SW480 (cell line): ENCODE measurements around the gene MAP3K8.
A peak's percentile ranks its signal among the peaks of the same experiment; 100 is the strongest.
"Not testable (repeated sequence)": the region's sequence is repeated elsewhere in the genome, so short reads cannot be mapped to it uniquely, and the experiment has no call there.

Source experiments
- DNase-seq: peaks from one replicate; pipeline ENCODE4 v3.0.0-alpha.2; 2016; ENCODE audit warnings: low spot score

The MAP3K8 gene

GRCh38 chr10:30447125-30447799 lies 13.3 kb downstream of the MAP3K8 start:
- no peak for DNase-seq

GRCh38 chr10:30448092-30448491 lies 14.1 kb downstream of the MAP3K8 start:
- DNase-seq: no peak

GRCh38 chr10:30453764-30454527 lies 20.0 kb downstream of the MAP3K8 start:
- DNase-seq: no peak

- no peak for DNase-seq
Measured at GRCh38 chr10:30454744-30455510, 20.9 kb downstream of the MAP3K8 start.

- no peak for DNase-seq
Measured at GRCh38 chr10:30455816-30456215, 21.8 kb downstream of the MAP3K8 start.

GRCh38 chr10:30456266-30456665 lies 22.3 kb downstream of the MAP3K8 start:
- DNase-seq: no peak

GRCh38 chr10:30459283-30459682 lies 25.3 kb downstream of the MAP3K8 start:
- no peak for DNase-seq

GRCh38 chr10:30460121-30460520 lies 26.1 kb downstream of the MAP3K8 start:
- DNase-seq: no peak

GRCh38 chr10:30462513-30462912 lies 28.5 kb downstream of the MAP3K8 start:
- DNase-seq: no peak

- peak; percentile 29 for DNase-seq
Measured at GRCh38 chr10:30463944-30464451, 30.0 kb downstream of the MAP3K8 start.

GRCh38 chr10:30464675-30465074 lies 30.7 kb downstream of the MAP3K8 start:
- no peak for DNase-seq

GRCh38 chr10:30466445-30466844 lies 32.5 kb downstream of the MAP3K8 start:
- no peak for DNase-seq

GRCh38 chr10:30467651-30468338 lies 33.8 kb downstream of the MAP3K8 start:
- DNase-seq: no peak

- no peak for DNase-seq
Measured at GRCh38 chr10:30472414-30473155, 38.6 kb downstream of the MAP3K8 start.

GRCh38 chr10:30475515-30475914 lies 41.5 kb downstream of the MAP3K8 start:
- DNase-seq: not testable (repeated sequence)

- no peak for DNase-seq
Measured at GRCh38 chr10:30476511-30477155, 42.6 kb downstream of the MAP3K8 start.

- not testable (repeated sequence) for DNase-seq
Measured at GRCh38 chr10:30479513-30479912, 45.5 kb downstream of the MAP3K8 start.

- no peak for DNase-seq
Measured at GRCh38 chr10:30481603-30482002, 47.6 kb downstream of the MAP3K8 start.

- DNase-seq: no peak
Measured at GRCh38 chr10:30488316-30488715, 54.3 kb downstream of the MAP3K8 start.

- DNase-seq: no peak
Measured at GRCh38 chr10:30489346-30489745, 55.4 kb downstream of the MAP3K8 start.
